ELR (cell line): ENCODE results near the gene BRI3.

Experiments used
- DNase-seq: peaks from one replicate; pipeline ENCODE4 v3.0.0-alpha.2; 2015; ENCODE audit warnings: low read depth

The BRI3 gene

GRCh38 chr7:98280791-98281756 is at the start of gene BRI3:
BRI3 (plus strand) TSS chr7:98281686; CDS start chr7:98281796, 110 bp downstream.
- peak; percentile 90 for DNase-seq

GRCh38 chr7:98232263-98232585 is 49.3 kb upstream of the BRI3 start:
- no peak for DNase-seq

- no peak for DNase-seq
These were observed 48.7 kb upstream of the BRI3 start for GRCh38 chr7:98232799-98233198.

GRCh38 chr7:98233219-98234070 is 48.0 kb upstream of the BRI3 start:
- no peak for DNase-seq

GRCh38 chr7:98234429-98235147 is 46.9 kb upstream of the BRI3 start:
- DNase-seq = no peak

GRCh38 chr7:98235901-98236300 is 45.6 kb upstream of the BRI3 start:
- DNase-seq = no peak

GRCh38 chr7:98236355-98237185 is 44.9 kb upstream of the BRI3 start:
- no peak for DNase-seq

- DNase-seq = no peak
These were observed 43.4 kb upstream of the BRI3 start for GRCh38 chr7:98238076-98238475.

GRCh38 chr7:98238976-98239375 is 42.5 kb upstream of the BRI3 start:
- peak; percentile 38 for DNase-seq

GRCh38 chr7:98240961-98241673 is 40.4 kb upstream of the BRI3 start:
- peak; percentile 64 for DNase-seq

GRCh38 chr7:98241674-98242241 is 39.7 kb upstream of the BRI3 start:
- no peak for DNase-seq

- DNase-seq = no peak
These were observed 39.1 kb upstream of the BRI3 start for GRCh38 chr7:98242342-98242741.

GRCh38 chr7:98242934-98243333 is 38.6 kb upstream of the BRI3 start:
- no peak for DNase-seq

GRCh38 chr7:98244871-98245270 is 36.6 kb upstream of the BRI3 start:
- DNase-seq = no peak

- no peak for DNase-seq
These were observed 33.3 kb upstream of the BRI3 start for GRCh38 chr7:98248156-98248555.

- DNase-seq = peak; percentile 5
These were observed 32.4 kb upstream of the BRI3 start for GRCh38 chr7:98249106-98249505.

- DNase-seq = no peak
These were observed 30.7 kb upstream of the BRI3 start for GRCh38 chr7:98250789-98251188.

- no peak for DNase-seq
These were observed 30.3 kb upstream of the BRI3 start for GRCh38 chr7:98251231-98251600.

GRCh38 chr7:98251601-98252424 is 29.7 kb upstream of the BRI3 start, which contains the start of gene TECPR1:
TECPR1 (minus strand) TSS chr7:98252232; CDS start chr7:98246146, 6,086 bp downstream.
- DNase-seq = peak; percentile 91
